Choroid plexus epithelial cell (primary cell): ENCODE results near the gene THBS1.

Source experiments
- DNase-seq: peaks from one replicate; pipeline ENCODE4 v3.0.0-alpha.2; 2010; ENCODE audit warnings: low read depth
- H3K4me3 ChIP-seq: 2 replicates; pipeline ENCODE4 v1.5.1; 2011; ENCODE audit warnings: low read depth, mild to moderate bottlenecking, control low read depth, low read length, moderate library complexity
- CTCF ChIP-seq: conservative IDR thresholded peaks from 2 replicates; pipeline ENCODE4 v1.5.1; 2011; ENCODE audit warnings: low read depth, mild to moderate bottlenecking, control low read depth, inconsistent platforms, low read length, moderate library complexity

THBS1 gene

GRCh38 chr15:39554746-39555387 is 26.0 kb upstream of the THBS1 start:
- no peak for TF ChIP-seq CTCF
- H3K4me3 ChIP-seq: no peak overlapping the region
- DNase-seq: peak; percentile 39

GRCh38 chr15:39555885-39556284 is 25.0 kb upstream of the THBS1 start:
- H3K4me3 ChIP-seq: no peak overlapping the region
- DNase-seq: peak; percentile 51
- TF ChIP-seq CTCF: peak; percentile 41

GRCh38 chr15:39556461-39556860 is 24.4 kb upstream of the THBS1 start:
- TF ChIP-seq CTCF: no peak
- H3K4me3 ChIP-seq: no peak overlapping the region
- no peak for DNase-seq

GRCh38 chr15:39558421-39558820 is 22.5 kb upstream of the THBS1 start:
- H3K4me3 ChIP-seq: no peak overlapping the region
- no peak for DNase-seq
- TF ChIP-seq CTCF: no peak

GRCh38 chr15:39564972-39565665 is 15.8 kb upstream of the THBS1 start:
- no peak overlapping the region for H3K4me3 ChIP-seq
- no peak for TF ChIP-seq CTCF
- DNase-seq: no peak

- no peak overlapping the region for H3K4me3 ChIP-seq
- TF ChIP-seq CTCF: no peak
- DNase-seq: no peak
Measured at GRCh38 chr15:39565851-39566250, 15.0 kb upstream of the THBS1 start.

GRCh38 chr15:39573287-39573686 is 7.6 kb upstream of the THBS1 start:
- no peak for TF ChIP-seq CTCF
- H3K4me3 ChIP-seq: no peak overlapping the region
- DNase-seq: no peak
